Mesothelial cell of epicardium (in vitro differentiated cells): ENCODE measurements around the gene RPL18A. TPM values are rescaled to one million over a fixed set of nuclear protein-coding genes. Genes with fewer than 3 reads are reported as not detected.
A peak's percentile ranks its signal among the peaks of the same experiment; 100 is the strongest.

ENCODE experiments used
- DNase-seq, 2 experiments: peaks; one replicate each; pipeline ENCODE4 v3.0.0; 2021; ENCODE audit warnings: low spot score in 2 of 2; ENCODE audit not compliant: unreplicated experiment in 2 of 2
- H3K27ac Mint-ChIP-seq: 2 replicates; pipeline ENCODE4 v1.8.0; 2021; ENCODE audit warnings: mixed read lengths
- H3K27me3 Mint-ChIP-seq: 2 replicates; pipeline ENCODE4 v1.8.0; 2021; ENCODE audit warnings: low read depth, mixed read lengths
- H3K36me3 Mint-ChIP-seq: 2 replicates; pipeline ENCODE4 v1.8.0; 2021; ENCODE audit warnings: mixed read lengths
- H3K4me1 Mint-ChIP-seq: 2 replicates; pipeline ENCODE4 v1.8.0; 2021; ENCODE audit warnings: mixed read lengths
- H3K4me3 Mint-ChIP-seq: 2 replicates; pipeline ENCODE4 v1.8.0; 2021; ENCODE audit warnings: mild to moderate bottlenecking, moderate library complexity, mixed read lengths
- H3K9me3 Mint-ChIP-seq: 2 replicates; pipeline ENCODE4 v1.8.0; 2021; ENCODE audit warnings: mixed read lengths
- CTCF ChIP-seq: fragments of 200-600 bp; sonication (generic); IDR thresholded peaks from one replicate; pipeline ENCODE4 v1.5.0; 2021; ENCODE audit warnings: antibody characterized with exemption; ENCODE audit not compliant: unreplicated experiment
- total RNA-seq: library from RNA; stranded (reverse); gene quantifications from 3 replicates; pipeline ENCODE4 v1.2.1, GENCODE V29; 2021

RPL18A gene
- total RNA-seq, 1 donor from 2014 or later = 1,706 TPM

GRCh38 chr19:17821190-17821589 lies 38.5 kb upstream of the RPL18A start, which contains the start of gene INSL3:
INSL3 (minus strand) TSS chr19:17821519; CDS start chr19:17821506, 13 bp downstream.
- no peaks in the 10 kb centered on the region for H3K4me1 Mint-ChIP-seq
- no peaks in the 10 kb centered on the region for H3K9me3 Mint-ChIP-seq
- no peak within 1 kb of the TSS for H3K27ac Mint-ChIP-seq
- H3K27me3 Mint-ChIP-seq = peaks cover 9% of the 10 kb centered on the region
- no peak for DNase-seq
- no peaks in the 10 kb centered on the region for H3K36me3 Mint-ChIP-seq
- TF ChIP-seq CTCF = no peak
- H3K4me3 Mint-ChIP-seq = no peak within 1 kb of the TSS

GRCh38 chr19:17824339-17824738 lies 35.4 kb upstream of the RPL18A start:
- Mint-ChIP-seq H3K27me3 (peaks cover 10% of the 10 kb centered on the region), H3K4me3 (no peak overlapping the region), H3K9me3 (no peaks in the 10 kb centered on the region), H3K36me3 (no peaks in the 10 kb centered on the region), H3K27ac (no peak overlapping the region), H3K4me1 (no peaks in the 10 kb centered on the region)
- TF ChIP-seq CTCF = no peak
- DNase-seq = no peak

- no peak for TF ChIP-seq CTCF
- peaks cover 23% of the 10 kb centered on the region for H3K27me3 Mint-ChIP-seq
Observed at GRCh38 chr19:17826508-17827056, 33.1 kb upstream of the RPL18A start.

GRCh38 chr19:17829855-17830566 lies 29.7 kb upstream of the RPL18A start:
- TF ChIP-seq CTCF = no peak
- peak overlapping the region; percentile 75 for H3K4me3 Mint-ChIP-seq
- H3K36me3 Mint-ChIP-seq = no peaks in the 10 kb centered on the region
- H3K9me3 Mint-ChIP-seq = no peaks in the 10 kb centered on the region
- H3K27me3 Mint-ChIP-seq = peaks cover 23% of the 10 kb centered on the region
- peak in 1 of 2 experiments; percentile 56 for DNase-seq
- H3K4me1 Mint-ChIP-seq = peaks cover 6% of the 10 kb centered on the region
- H3K27ac Mint-ChIP-seq = peak overlapping the region; percentile 95

More at GRCh38 chr19:17826508-17827056, 33.1 kb upstream of the RPL18A start:
- Mint-ChIP-seq H3K36me3 (no peaks in the 10 kb centered on the region), H3K27ac (no peak overlapping the region), H3K9me3 (no peaks in the 10 kb centered on the region), H3K4me1 (peaks cover 6% of the 10 kb centered on the region), H3K4me3 (no peak overlapping the region)
- no peak for DNase-seq

- TF ChIP-seq CTCF = no peak
Observed at GRCh38 chr19:17830567-17831418, 28.9 kb upstream of the RPL18A start.

More at GRCh38 chr19:17830567-17831418, 28.9 kb upstream of the RPL18A start:
- H3K4me3 Mint-ChIP-seq = peak overlapping the region; percentile 75
- H3K4me1 Mint-ChIP-seq = peaks cover 6% of the 10 kb centered on the region
- peaks cover 20% of the 10 kb centered on the region for H3K27me3 Mint-ChIP-seq
- peak; percentile 77 to 80 for DNase-seq
- no peaks in the 10 kb centered on the region for H3K9me3 Mint-ChIP-seq
- peak overlapping the region; percentile 95 for H3K27ac Mint-ChIP-seq
- H3K36me3 Mint-ChIP-seq = no peaks in the 10 kb centered on the region
